Common myeloid progenitor, CD34-positive (primary cell): ENCODE data around the gene HRH1.
"Not testable (repeated sequence)": the region's sequence is repeated elsewhere in the genome, so short reads cannot be mapped to it uniquely, and the experiment has no call there.

Experiments
- CTCF ChIA-PET: fragments of 350-600 bp; sonication (Branson Sonifier 250); formaldehyde crosslinking; loops from one replicate; lab custom pipeline; 2021; ENCODE audit warnings: antibody characterized with exemption; lab: Charles Lee
- POLR2A ChIA-PET: fragments of 350-600 bp; sonication (Branson Sonifier 250); formaldehyde crosslinking; loops from one replicate; lab custom pipeline; 2021; ENCODE audit warnings: antibody characterized with exemption; lab: Charles Lee
- DNase-seq, 3 donors: peaks; one replicate each; pipeline versions ENCODE4 v3.0.0 to v3.0.0-alpha.2; 2013
- H3K27ac ChIP-seq, 2 experiments: 1 replicate in 1 of 2; 2 replicates in 1 of 2; pipeline ENCODE4 v1.7.0; 2013; ENCODE audit warnings: inconsistent platforms in 2 of 2, low read length in 2 of 2, mild to moderate bottlenecking in 2 of 2, low read depth in 1 of 2, moderate library complexity in 1 of 2; ENCODE audit not compliant: severe bottlenecking in 2 of 2, insufficient read depth in 1 of 2, poor library complexity in 1 of 2
- H3K27me3 ChIP-seq, 5 experiments: replicated peaks in 2 of 5; 1 replicate in 3 of 5; 2 replicates in 2 of 5; pipeline versions ENCODE4 v1.6.1 to v1.7.0; 2013; ENCODE audit warnings: low read length in 4 of 5, mild to moderate bottlenecking in 2 of 5, moderate library complexity in 2 of 5, inconsistent platforms in 1 of 5; ENCODE audit not compliant: insufficient read depth in 5 of 5, control insufficient read depth in 4 of 5
- H3K36me3 ChIP-seq, 4 experiments: 1 replicate in 2 of 4; 2 replicates in 2 of 4; pipeline versions ENCODE4 v1.6.1 to v1.7.0; 2013; ENCODE audit warnings: low read length in 3 of 4, control low read depth in 1 of 4, mild to moderate bottlenecking in 1 of 4; ENCODE audit not compliant: control insufficient read depth in 4 of 4, insufficient read depth in 4 of 4
- H3K4me1 ChIP-seq, 4 experiments: 1 replicate in 3 of 4; 2 replicates in 1 of 4; pipeline versions ENCODE4 v1.6.1 to v1.7.1; 2013; ENCODE audit warnings: low read length in 3 of 4, mild to moderate bottlenecking in 3 of 4, control low read depth in 1 of 4, inconsistent platforms in 1 of 4, moderate library complexity in 1 of 4; ENCODE audit not compliant: control insufficient read depth in 4 of 4, insufficient read depth in 4 of 4; ENCODE audit errors: control extremely low read depth in 1 of 4
- H3K4me3 ChIP-seq, 7 experiments: 1 replicate in 4 of 7; 2 replicates in 3 of 7; pipeline versions ENCODE4 v1.5.1 to v1.7.0; 2013; ENCODE audit warnings: mild to moderate bottlenecking in 7 of 7, low read length in 6 of 7, moderate library complexity in 6 of 7, inconsistent platforms in 2 of 7, low read depth in 2 of 7, control low read depth in 1 of 7; ENCODE audit not compliant: insufficient read depth in 4 of 7, control insufficient read depth in 1 of 7; ENCODE audit errors: extremely low read depth in 1 of 7
- H3K9me3 ChIP-seq, 5 experiments: 1 replicate in 4 of 5; 2 replicates in 1 of 5; pipeline versions ENCODE4 v1.6.1 to v1.7.1; 2013; ENCODE audit warnings: low read length in 4 of 5, mild to moderate bottlenecking in 2 of 5, inconsistent platforms in 1 of 5, low read depth in 1 of 5, moderate library complexity in 1 of 5; ENCODE audit not compliant: control insufficient read depth in 4 of 5, insufficient read depth in 2 of 5; ENCODE audit errors: control extremely low read depth in 1 of 5
- WGBS: methylation state at CpG from one replicate; pipeline ENCODE4 v1.1.5; 2013; ENCODE audit not compliant: insufficient coverage; 5-methylcytosine and 5-hydroxymethylcytosine counted together

Gene HRH1

GRCh38 chr3:11162401-11163345 is 8.4 kb downstream of the HRH1 start:
- ChIA-PET POLR2A (no interaction called here), CTCF (no interaction called here)
- DNase-seq = no peak
- Histone ChIP-seq H3K4me3 (no peak overlapping the region), H3K27ac (no peak overlapping the region), H3K9me3 (no peaks in the 10 kb centered on the region), H3K36me3 (no peaks in the 10 kb centered on the region), H3K27me3 (peaks cover 0 to 3% (median 0%) of the 10 kb centered on the region in 5 experiments), H3K4me1 (peaks cover 0 to 7% (median 2%) of the 10 kb centered on the region in 4 experiments)
- WGBS = 92% methylated on average over 4 of the region's 6 CpGs

- POLR2A ChIA-PET = no interaction called here
- Histone ChIP-seq H3K36me3 (no peaks in the 10 kb centered on the region), H3K27ac (no peak overlapping the region), H3K4me1 (peaks cover 0 to 7% (median 3%) of the 10 kb centered on the region in 4 experiments), H3K27me3 (peaks cover 0 to 3% (median 0%) of the 10 kb centered on the region in 5 experiments), H3K4me3 (no peak overlapping the region), H3K9me3 (no peaks in the 10 kb centered on the region)
- WGBS = 27% methylated on average over 5 of the region's 5 CpGs
- CTCF ChIA-PET = interaction anchor here (0.7 to 1.5 kb wide), 3 partner anchors 33 to 103 kb away, joined by 3 read pairs; no protein-coding TSS in a partner anchor
- DNase-seq = no peak
Observed at GRCh38 chr3:11164607-11165006, 10.3 kb downstream of the HRH1 start.

GRCh38 chr3:11165476-11165875 is 11.2 kb downstream of the HRH1 start:
- Histone ChIP-seq H3K27ac (no peak overlapping the region), H3K27me3 (peaks cover 0 to 3% (median 0%) of the 10 kb centered on the region in 5 experiments), H3K36me3 (no peaks in the 10 kb centered on the region), H3K4me3 (no peak overlapping the region), H3K4me1 (peaks cover 0 to 13% (median 10%) of the 10 kb centered on the region in 4 experiments), H3K9me3 (no peaks in the 10 kb centered on the region)
- ChIA-PET CTCF (interaction anchor here (1.3 to 1.5 kb wide), 2 partner anchors 32 to 104 kb away, joined by 3 read pairs; no protein-coding TSS in a partner anchor), POLR2A (no interaction called here)
- DNase-seq = no peak
- WGBS = 97% methylated on average over 8 of the region's 8 CpGs

- H3K4me3 ChIP-seq, H3K9me3 ChIP-seq, POLR2A ChIA-PET, H3K36me3 ChIP-seq, CTCF ChIA-PET, H3K27ac ChIP-seq, DNase-seq, H3K27me3 ChIP-seq: not testable (repeated sequence)
- peaks cover 0 to 16% (median 12%) of the 10 kb centered on the region in 4 experiments for H3K4me1 ChIP-seq
- 98% methylated on average over 6 of the region's 12 CpGs for WGBS
Observed at GRCh38 chr3:11166807-11167400, 12.6 kb downstream of the HRH1 start.

- Histone ChIP-seq H3K4me3 (no peak overlapping the region), H3K4me1 (peaks cover 0 to 16% (median 12%) of the 10 kb centered on the region in 4 experiments), H3K9me3 (no peaks in the 10 kb centered on the region), H3K27ac (no peak overlapping the region), H3K27me3 (peaks cover 0 to 3% (median 0%) of the 10 kb centered on the region in 5 experiments), H3K36me3 (no peaks in the 10 kb centered on the region)
- no peak for DNase-seq
- 100% methylated on average over 1 of the region's 3 CpGs for WGBS
- POLR2A ChIA-PET = no interaction called here
- CTCF ChIA-PET = no interaction called here
Observed at GRCh38 chr3:11167590-11167989, 13.3 kb downstream of the HRH1 start.

GRCh38 chr3:11168406-11168805 is 14.1 kb downstream of the HRH1 start:
- CTCF ChIA-PET = interaction anchor here (0.8 to 2.0 kb wide), 3 partner anchors 11 to 37 kb away, joined by 3 to 9 read pairs (median 4); no protein-coding TSS in a partner anchor
- POLR2A ChIA-PET = no interaction called here

More at GRCh38 chr3:11168406-11168805, 14.1 kb downstream of the HRH1 start:
- H3K4me3 ChIP-seq = no peak overlapping the region
- H3K27ac ChIP-seq = no peak overlapping the region
- H3K9me3 ChIP-seq = no peaks in the 10 kb centered on the region
- no peak for DNase-seq
- WGBS = 98% methylated on average over 12 of the region's 13 CpGs
- no peaks in the 10 kb centered on the region for H3K36me3 ChIP-seq
- H3K4me1 ChIP-seq = peaks cover 0 to 16% (median 12%) of the 10 kb centered on the region in 4 experiments
- no peaks in the 10 kb centered on the region for H3K27me3 ChIP-seq
